HUES64 (cell line): Measurements from ENCODE around the gene ESRRG.
"Not testable (repeated sequence)": the region's sequence is repeated elsewhere in the genome, so short reads cannot be mapped to it uniquely, and the experiment has no call there.

ENCODE experiments used
- H3K27ac ChIP-seq: 2 replicates; pipeline ENCODE4 v1.7.0; 2013; ENCODE audit warnings: low read depth, low read length, inconsistent platforms
- H3K27me3 ChIP-seq: 2 replicates; pipeline ENCODE4 v1.6.1; 2013; ENCODE audit warnings: mild to moderate bottlenecking, low read length; ENCODE audit not compliant: insufficient read depth
- H3K36me3 ChIP-seq: 2 replicates; pipeline ENCODE4 v1.6.1; 2013; ENCODE audit warnings: mild to moderate bottlenecking, low read length; ENCODE audit not compliant: insufficient read depth
- H3K4me1 ChIP-seq: 2 replicates; pipeline ENCODE4 v1.6.1; 2013; ENCODE audit warnings: mild to moderate bottlenecking, low read length, moderate library complexity; ENCODE audit not compliant: insufficient read depth
- H3K4me3 ChIP-seq: 2 replicates; pipeline ENCODE4 v1.5.1; 2013; ENCODE audit warnings: mild to moderate bottlenecking, low read length, moderate library complexity
- H3K9ac ChIP-seq: 2 replicates; pipeline ENCODE4 v1.6.1; 2013; ENCODE audit warnings: mild to moderate bottlenecking, low read depth, low read length
- H3K9me3 ChIP-seq: 2 replicates; pipeline ENCODE4 v1.6.1; 2013; ENCODE audit warnings: low read depth, low read length; ENCODE audit not compliant: insufficient read depth
- WGBS: fragments of 150-250, 120-280 bp; methylation state at CpG from one replicate; pipeline ENCODE4 v1.1.7; 2013; ENCODE audit warnings: missing lambda C conversion rate; 5-methylcytosine and 5-hydroxymethylcytosine counted together

The ESRRG gene

DNA sequence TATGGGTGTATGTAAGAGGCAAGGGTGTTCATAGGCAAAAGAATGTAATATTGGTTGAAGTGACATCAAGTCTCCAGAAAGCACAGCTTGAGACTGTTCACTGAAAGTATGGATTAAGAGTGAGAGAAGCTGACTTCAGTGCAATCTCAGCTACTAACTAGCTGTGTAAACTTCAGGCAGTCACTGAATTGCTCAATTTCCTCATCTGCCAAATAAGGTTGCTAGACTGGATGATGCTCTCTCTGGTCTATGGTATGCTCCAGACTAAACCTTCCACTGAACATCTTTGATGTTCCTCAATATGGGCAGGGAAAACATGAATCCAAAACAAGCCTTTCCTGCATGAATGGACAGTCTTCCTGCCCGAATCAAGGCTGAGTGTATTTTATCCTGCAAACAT is 188.2 kb downstream of the ESRRG start:
- Histone ChIP-seq H3K9me3 (no peaks in the 10 kb centered on the region), H3K4me1 (peaks cover 13% of the 10 kb centered on the region), H3K27ac (no peak overlapping the region), H3K4me3 (no peak overlapping the region), H3K36me3 (no peaks in the 10 kb centered on the region), H3K9ac (no peak overlapping the region), H3K27me3 (no peaks in the 10 kb centered on the region)
- WGBS, result 89% methylated on average over 1 of the region's 1 CpG

GRCh38 chr1:216533776-216534175 is 189.5 kb downstream of the ESRRG start:
- WGBS, result 95% methylated on average over 4 of the region's 4 CpGs
- H3K36me3 ChIP-seq, result no peaks in the 10 kb centered on the region
- H3K27ac ChIP-seq, result no peak overlapping the region
- H3K4me1 ChIP-seq, result peaks cover 19% of the 10 kb centered on the region
- no peaks in the 10 kb centered on the region for H3K9me3 ChIP-seq
- H3K4me3 ChIP-seq, result no peak overlapping the region
- no peak overlapping the region for H3K9ac ChIP-seq
- H3K27me3 ChIP-seq, result no peaks in the 10 kb centered on the region

DNA sequence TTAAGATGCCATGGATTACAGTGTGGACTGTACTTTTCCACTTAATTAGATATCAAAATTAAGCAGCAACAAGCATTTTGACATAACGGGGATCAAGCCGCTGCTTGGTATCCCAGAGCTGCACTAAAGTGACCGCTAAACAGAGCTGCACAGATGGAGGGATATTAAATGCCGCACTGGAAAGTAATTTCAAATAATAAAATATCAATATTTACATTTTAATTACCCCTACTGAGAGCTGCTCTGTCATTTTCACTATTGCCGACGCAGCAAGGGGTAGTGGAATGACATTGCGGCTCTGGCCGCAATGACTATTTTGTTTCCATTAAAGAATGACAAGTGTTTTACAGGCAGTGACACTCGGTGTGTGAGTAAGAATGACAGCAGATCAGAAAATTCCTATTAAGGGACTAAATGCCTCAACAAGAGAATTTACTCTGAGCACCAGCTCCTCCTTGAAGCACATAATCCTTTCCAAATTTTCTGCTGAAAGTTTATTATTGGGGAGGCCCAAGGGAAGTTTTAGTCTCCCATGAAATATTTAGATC is 190.9 kb downstream of the ESRRG start:
- Histone ChIP-seq H3K36me3 (no peaks in the 10 kb centered on the region), H3K4me1 (peaks cover 24% of the 10 kb centered on the region), H3K9me3 (no peaks in the 10 kb centered on the region), H3K27me3 (no peaks in the 10 kb centered on the region), H3K4me3 (no peak overlapping the region), H3K9ac (no peak overlapping the region), H3K27ac (no peak overlapping the region)
- 96% methylated on average over 8 of the region's 9 CpGs for WGBS

DNA sequence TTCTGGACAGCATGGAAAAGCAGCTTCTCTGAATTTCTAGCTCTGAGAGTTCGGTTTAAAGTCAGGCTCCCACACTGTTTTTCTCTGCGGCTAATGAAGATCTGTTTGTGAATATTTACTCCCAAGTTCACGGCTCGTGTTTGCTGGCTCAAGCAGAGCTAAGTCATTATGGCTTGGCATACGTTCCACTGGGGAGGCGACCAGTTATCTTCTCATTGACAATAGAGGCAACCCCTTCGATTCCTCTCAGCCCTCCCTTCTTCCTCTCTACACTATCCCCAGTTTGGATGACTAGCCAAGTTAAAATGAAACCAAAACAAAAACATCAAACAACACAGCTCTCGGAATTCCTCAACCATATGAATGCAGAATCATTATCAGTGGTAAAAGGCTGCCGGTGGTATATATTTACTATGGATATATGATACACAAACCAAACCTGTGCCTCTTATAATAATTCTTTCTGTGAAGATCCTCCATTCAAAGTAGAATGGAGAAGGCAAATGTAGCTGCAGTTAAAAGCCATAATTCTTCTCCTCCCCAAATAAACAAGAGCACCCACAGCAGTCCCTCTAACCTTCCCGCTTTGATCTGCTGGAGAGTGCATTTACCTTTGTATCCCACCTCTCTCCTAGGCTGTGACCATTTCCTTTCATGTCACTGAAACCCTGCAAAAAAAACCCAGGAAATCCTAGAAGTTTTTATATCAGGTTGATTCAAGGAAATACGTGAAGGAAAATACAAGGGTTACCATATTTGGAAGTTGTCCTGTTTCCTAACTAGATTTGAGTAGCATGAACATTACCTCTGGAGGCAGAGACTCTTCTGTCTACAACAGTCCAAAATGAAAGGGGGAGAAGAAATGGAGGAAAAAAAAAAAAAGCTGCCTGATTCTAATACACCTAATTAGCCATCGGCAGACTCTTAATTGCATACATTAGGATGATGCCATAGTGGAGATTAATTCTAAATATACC is 191.7 kb downstream of the ESRRG start:
- no peak overlapping the region for H3K4me3 ChIP-seq

DNA sequence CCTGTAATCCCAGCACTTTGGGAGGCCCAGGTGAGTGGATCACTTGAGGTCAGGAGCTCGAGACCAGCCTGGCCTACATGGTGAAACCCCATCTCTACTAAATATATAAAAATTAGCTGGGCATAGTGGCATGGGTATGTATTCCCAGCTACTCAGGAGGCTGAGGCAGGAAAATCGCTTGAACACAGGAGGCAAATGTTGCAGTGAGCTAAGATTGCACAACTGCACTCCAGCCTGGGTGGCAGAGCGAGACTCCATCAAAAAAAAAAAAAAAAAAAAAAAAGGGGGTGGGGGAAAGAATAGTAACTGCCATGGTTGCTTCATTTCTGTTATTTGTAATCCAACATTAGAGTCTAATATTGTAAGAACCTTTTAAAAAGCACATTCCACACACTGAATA is 193.4 kb downstream of the ESRRG start:
- H3K27ac ChIP-seq, result not testable (repeated sequence)

More for the DNA sequence above, 191.7 kb downstream of the ESRRG start:
- Histone ChIP-seq H3K4me1 (peaks cover 24% of the 10 kb centered on the region), H3K27me3 (no peaks in the 10 kb centered on the region), H3K27ac (no peak overlapping the region), H3K9ac (no peak overlapping the region), H3K9me3 (no peaks in the 10 kb centered on the region), H3K36me3 (no peaks in the 10 kb centered on the region)
- WGBS, result 74% methylated on average over 9 of the region's 12 CpGs

GRCh38 chr1:216528816-216529215 is 194.4 kb downstream of the ESRRG start:
- Histone ChIP-seq H3K36me3 (no peaks in the 10 kb centered on the region), H3K4me1 (peaks cover 24% of the 10 kb centered on the region), H3K27me3 (no peaks in the 10 kb centered on the region), H3K27ac (no peak overlapping the region), H3K9ac (no peak overlapping the region), H3K9me3 (no peaks in the 10 kb centered on the region), H3K4me3 (no peak overlapping the region)
- 82% methylated on average over 1 of the region's 1 CpG for WGBS

More for the DNA sequence above, 193.4 kb downstream of the ESRRG start:
- not testable (repeated sequence) for H3K4me3 ChIP-seq, H3K27me3 ChIP-seq, H3K9ac ChIP-seq, H3K9me3 ChIP-seq, H3K36me3 ChIP-seq
- peaks cover 24% of the 10 kb centered on the region for H3K4me1 ChIP-seq
- 81% methylated on average over 2 of the region's 3 CpGs for WGBS

DNA sequence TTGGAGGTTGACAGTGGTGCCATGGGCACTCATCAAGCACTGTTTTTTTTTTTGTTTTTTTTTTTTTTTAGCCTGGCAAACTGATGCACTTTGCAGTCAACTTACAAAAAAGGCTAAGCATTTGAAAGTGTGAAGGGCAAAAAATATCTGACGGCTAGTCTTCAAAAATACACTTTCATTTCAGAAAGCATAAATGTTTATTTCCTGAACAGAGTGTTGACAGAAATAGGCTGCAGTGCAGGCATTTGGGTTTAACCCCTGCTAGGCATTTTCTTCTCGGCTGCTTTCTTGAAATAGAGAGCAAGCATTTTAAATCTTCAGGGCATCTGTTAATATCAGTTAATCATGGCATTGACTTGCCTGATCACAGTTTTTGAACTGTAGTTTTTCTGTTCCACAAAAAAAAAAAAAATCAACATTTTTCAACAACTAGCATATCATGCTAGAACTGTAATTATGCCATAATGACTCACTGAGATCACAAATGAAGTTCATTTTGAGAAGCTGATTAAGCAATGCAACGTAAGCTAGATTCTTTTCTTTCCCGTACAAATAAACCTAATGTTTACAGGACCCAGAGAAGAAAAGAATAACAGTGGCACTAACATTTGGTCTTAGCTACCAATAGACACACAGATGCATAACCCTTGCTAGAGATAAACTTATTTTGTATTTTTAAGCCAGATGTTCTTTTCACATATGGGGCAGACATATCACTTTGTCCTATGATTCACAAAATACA is 199.6 kb downstream of the ESRRG start:
- Histone ChIP-seq H3K4me1 (peaks cover 3% of the 10 kb centered on the region; the same call in 1 of the 2 replicates), H3K27me3 (no peaks in the 10 kb centered on the region), H3K36me3 (no peaks in the 10 kb centered on the region), H3K27ac (no peak overlapping the region), H3K4me3 (no peak overlapping the region), H3K9me3 (no peaks in the 10 kb centered on the region), H3K9ac (no peak overlapping the region)
- WGBS, result 91% methylated on average over 4 of the region's 4 CpGs

- H3K4me1 ChIP-seq, result no peaks in the 10 kb centered on the region
- WGBS, result 82% methylated on average over 4 of the region's 4 CpGs
- H3K9ac ChIP-seq, result no peak overlapping the region
- no peak overlapping the region for H3K4me3 ChIP-seq
- H3K27me3 ChIP-seq, result no peaks in the 10 kb centered on the region
- H3K9me3 ChIP-seq, result no peaks in the 10 kb centered on the region
- no peak overlapping the region for H3K27ac ChIP-seq
- H3K36me3 ChIP-seq, result no peaks in the 10 kb centered on the region
These were observed 200.2 kb downstream of the ESRRG start for GRCh38 chr1:216523043-216523442.

- Histone ChIP-seq H3K4me3 (no peak overlapping the region), H3K4me1 (no peaks in the 10 kb centered on the region), H3K27ac (no peak overlapping the region), H3K9ac (no peak overlapping the region), H3K9me3 (no peaks in the 10 kb centered on the region), H3K27me3 (no peaks in the 10 kb centered on the region), H3K36me3 (no peaks in the 10 kb centered on the region)
- WGBS, result 93% methylated on average over 8 of the region's 8 CpGs
These were observed 201.8 kb downstream of the ESRRG start for GRCh38 chr1:216521477-216521876.

- Histone ChIP-seq H3K27ac (no peak overlapping the region), H3K4me1 (no peaks in the 10 kb centered on the region), H3K9ac (no peak overlapping the region), H3K36me3 (no peaks in the 10 kb centered on the region), H3K9me3 (no peaks in the 10 kb centered on the region), H3K4me3 (no peak overlapping the region), H3K27me3 (no peaks in the 10 kb centered on the region)
- WGBS, result 91% methylated on average over 8 of the region's 8 CpGs
These were observed 204.2 kb downstream of the ESRRG start for GRCh38 chr1:216518844-216519627.
